GM19395 (cell line): ENCODE measurements around the gene PCCA.
"Not testable (repeated sequence)": the region's sequence is repeated elsewhere in the genome, so short reads cannot be mapped to it uniquely, and the experiment has no call there.

Experiments
- ATAC-seq: cut with Tn5 transposase; IDR thresholded peaks from one replicate; pipeline ENCODE4 v1.9.1; 2021; ENCODE audit warnings: mild to moderate bottlenecking, moderate library complexity; ENCODE audit not compliant: unreplicated experiment

Gene PCCA

DNA sequence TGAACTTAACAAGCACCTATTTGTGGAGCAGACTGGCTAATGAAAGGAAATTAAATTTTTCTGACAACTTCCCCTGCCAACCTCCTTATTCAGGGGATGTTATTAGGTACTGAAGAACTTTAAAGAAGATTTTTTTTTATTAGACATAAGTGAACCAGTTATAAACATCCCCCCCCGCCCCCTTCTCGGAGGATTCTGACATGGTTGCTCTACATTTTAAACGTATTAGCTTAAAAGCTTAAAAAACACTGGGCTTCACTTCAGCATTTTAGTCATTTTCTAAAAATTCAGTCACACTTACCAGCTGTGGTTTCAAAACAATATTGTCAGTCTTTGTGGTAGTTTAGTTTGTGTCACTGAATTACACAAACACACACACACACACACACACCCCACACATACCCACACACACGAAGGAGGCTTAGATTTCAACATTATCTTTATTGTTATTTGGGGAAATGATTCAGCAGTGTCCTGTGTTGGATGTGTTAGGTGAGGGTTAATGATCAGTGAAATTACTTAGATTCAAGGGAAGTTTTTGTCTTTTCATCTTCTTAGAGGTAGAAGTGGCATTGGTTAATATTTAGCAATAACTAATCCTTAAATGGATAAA lies 145.7 kb downstream of the PCCA start:
- no peak for ATAC-seq

DNA sequence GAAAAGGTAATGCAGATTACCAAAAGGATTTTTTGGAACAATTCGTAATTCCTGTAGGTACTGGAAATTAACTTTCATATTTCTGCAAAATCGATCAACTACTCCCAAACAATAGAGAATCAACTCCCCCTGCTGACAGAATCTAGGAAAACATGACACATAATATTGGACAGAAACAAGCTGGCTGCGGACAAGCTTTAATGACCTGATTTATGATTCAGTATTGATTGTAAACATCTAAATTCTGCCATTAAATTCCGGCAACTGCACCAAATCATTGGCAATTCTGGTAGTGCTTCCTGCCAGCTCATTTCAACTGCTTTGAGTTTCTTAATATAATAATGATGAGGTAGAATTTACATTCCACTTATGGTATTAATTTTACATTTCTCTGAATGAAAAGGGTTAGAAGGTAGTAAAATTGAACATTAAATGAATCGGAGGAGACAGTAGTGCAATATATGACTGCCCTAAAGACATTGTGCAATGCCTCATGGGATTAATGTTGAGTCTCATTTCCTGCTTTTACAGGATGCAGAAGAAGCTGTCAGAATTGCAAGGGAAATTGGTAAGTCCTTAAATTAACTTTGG lies 146.5 kb downstream of the PCCA start:
- peak; percentile 55 for ATAC-seq

DNA sequence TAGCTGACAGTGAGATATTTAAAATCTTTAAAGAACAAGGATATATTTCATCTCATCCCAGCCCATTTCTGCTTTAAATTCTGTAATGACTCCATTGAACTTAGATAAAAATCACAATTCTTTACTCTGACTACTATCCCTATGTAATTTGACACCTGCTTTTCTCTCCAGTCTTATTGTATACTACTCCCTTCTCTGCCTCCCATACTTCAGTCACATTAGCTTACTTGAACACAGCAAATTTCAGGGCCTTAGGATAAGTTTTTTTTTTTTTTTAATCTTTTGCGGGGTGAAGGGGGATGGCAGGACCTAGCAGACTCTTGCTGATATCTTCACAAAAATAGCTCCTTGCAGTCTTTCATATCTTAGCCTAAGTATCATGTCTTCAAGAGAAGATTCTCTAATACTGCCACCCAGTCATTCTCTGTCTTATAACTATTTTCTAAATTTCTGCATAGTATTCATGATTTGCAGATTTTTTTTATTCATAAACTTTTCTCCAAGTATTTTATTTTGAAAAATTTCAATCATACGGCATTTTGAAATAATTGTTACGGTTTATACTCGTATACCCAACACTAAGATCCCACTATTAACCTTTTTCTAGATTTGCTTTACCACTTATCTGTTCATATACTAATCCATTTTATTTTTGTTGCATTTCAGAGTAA lies 151.4 kb downstream of the PCCA start:
- no peak for ATAC-seq

DNA sequence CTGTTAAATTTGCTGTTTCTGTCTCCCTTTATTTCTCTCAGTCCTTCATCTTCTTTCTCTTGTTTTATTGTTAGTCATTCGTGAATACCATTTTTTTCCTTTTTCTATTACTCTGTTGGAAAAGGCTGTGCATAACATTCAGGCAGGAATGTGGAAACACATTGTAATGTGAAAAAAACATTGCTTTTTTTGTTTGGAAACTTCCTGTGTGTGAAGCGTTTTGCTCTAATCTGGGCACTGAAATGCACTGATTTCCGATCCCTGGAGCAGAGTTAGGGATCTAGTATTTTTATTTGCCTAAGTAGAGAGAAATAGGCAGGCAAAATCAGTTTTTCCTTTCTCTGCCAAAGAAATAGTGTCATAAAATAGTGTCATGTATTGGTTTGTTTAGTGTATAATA lies 155.5 kb downstream of the PCCA start:
- ATAC-seq: no peak

DNA sequence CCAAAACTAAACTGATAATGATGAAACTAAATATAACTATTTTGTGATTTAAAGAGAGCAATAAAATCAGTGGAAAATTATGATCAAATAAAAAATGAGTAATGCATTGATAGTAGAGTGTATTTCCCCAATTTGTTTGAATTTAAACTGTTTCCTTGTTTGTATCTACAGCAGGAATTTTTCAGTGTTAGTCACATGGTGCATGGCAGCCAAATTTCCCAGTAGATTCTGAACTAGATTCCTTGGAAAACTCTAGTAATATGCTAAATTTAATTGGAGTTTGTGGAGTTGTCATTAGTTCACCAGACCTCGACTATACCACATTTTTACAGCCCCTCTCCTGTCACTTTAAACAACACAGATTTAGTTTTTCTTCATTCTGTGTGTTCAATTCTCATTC lies 156.2 kb downstream of the PCCA start:
- ATAC-seq: no peak

GRCh38 chr13:100247937-100248336 lies 159.0 kb downstream of the PCCA start:
- ATAC-seq: no peak

DNA sequence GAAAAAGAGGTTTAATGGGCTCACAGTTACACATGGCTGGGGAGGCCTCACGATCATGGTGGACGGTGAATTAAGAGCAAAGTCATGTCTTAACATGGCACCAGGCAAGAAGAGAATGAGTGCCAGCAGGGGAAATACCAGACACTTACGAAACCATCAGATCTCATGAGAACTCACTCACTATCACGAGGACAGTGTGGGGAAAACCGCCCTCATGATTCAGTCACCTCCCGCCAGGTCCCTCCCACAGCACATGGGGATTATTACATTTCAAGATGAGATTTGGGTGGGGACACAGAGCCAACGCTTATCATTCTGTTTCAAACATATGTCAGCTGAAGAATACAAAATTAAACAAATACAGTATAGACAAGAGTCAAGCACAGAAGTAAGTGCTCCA lies 165.1 kb downstream of the PCCA start:
- no peak for ATAC-seq

DNA sequence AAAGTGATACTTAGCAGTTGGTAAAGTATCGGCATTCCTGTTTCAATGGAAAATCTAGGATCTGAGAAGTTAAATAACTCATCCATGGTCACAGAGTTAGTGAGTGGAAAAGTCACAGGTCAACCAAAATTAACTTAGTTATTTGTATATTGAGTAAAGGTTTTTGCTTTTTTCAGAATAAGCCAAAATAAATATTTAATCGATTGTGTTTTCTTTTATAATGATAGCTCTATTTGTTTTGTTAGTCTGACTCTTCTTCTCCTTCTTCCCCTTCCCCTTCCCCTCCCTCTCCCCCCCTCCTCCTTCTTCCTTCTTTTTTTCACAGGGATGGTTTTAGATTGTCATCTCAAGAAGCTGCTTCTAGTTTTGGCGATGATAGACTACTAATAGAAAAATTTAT lies 173.5 kb downstream of the PCCA start:
- ATAC-seq: no peak

DNA sequence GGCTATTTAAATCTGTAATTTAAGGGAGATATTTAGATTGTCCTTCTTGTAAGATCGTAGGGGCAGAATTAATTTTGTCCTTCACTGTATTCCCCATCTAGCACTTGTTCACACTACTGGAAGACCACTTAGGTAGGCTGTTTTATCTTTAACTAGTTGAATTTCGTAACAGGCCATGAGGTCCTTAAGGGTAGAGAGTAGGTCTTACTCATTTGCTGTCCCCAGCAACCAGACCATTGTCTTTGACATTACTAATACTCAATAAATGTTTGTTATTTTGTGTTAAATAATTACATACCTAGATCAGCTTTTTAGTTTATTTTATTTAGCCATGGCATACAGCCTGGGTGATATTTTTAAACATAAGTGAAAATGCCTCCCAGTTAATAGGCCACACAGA lies 177.1 kb downstream of the PCCA start:
- ATAC-seq: no peak

DNA sequence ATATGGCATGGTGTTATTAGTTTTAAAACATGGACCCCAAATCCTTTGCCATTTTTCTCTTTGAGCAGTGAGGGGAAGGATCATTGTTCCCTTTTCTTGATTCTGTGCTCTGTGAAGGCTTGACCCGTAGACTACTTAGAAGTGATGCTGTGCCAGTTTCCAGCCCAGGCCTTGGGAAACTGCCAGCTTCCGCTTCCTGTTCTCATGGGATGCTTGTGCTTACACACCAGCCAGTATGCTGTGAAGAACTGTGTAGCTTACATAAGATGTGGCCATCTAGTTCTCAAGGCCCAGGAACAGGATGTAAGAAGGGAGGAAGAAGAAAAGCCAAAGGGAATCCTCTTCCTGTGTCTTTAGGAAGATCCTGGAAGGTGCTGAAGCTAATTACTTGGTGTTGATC lies 180.9 kb downstream of the PCCA start:
- no peak for ATAC-seq

DNA sequence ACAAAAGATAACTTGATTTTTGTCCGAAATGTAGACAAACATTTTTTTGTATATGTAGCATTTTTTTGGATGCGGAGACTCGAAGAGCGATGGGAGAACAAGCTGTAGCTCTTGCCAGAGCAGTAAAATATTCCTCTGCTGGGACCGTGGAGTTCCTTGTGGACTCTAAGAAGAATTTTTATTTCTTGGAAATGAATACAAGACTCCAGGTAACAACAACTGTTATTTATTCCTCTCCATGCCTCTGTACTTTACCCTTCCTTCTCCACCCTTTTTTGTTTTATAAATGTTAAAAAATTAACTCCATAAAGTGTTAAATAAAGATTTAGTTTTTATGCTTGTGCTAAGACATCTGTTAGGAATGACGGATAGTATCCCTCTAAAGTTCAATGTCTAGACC lies 184.2 kb downstream of the PCCA start:
- no peak for ATAC-seq

- no peak for ATAC-seq
These were observed 184.7 kb downstream of the PCCA start for GRCh38 chr13:100273552-100273951.

GRCh38 chr13:100274942-100275506 lies 186.1 kb downstream of the PCCA start:
- ATAC-seq: no peak

DNA sequence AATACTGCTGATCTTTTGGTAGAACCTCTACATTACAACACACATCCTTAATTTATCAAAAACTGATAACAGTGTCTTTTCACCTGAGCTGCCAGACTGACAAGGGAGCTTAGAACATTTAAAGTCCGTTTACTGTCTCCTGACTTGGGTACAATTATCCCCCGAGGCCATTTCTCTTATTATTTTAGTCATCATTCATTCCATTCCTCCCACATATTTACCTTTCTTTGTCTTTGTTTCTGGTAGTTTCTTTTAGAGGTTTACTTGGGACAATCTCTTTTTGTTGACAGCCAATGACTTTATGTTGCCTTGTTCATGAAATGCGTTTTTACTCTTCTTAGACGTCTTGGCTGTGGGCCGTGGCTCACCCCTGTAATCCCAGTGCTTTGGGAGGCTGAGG lies 186.9 kb downstream of the PCCA start:
- ATAC-seq: no peak

DNA sequence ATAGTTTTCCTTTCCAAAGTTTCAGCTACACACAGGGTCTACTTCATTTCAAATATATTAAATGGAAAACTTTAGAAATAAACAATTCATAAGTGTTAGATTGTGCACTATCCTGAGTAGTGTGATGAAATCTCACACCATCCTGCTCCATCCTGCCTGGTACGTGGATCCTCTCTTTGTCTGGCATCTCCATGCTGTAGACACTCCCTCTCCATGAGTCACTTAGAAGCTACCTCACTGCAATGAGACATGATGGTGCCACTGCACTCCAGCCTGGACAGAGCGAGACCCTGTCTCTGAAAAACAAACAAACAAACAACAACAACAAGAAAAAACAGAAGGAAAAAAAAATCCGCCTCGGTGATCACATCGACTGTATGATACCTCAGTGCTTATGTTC lies 191.8 kb downstream of the PCCA start:
- no peak for ATAC-seq

DNA sequence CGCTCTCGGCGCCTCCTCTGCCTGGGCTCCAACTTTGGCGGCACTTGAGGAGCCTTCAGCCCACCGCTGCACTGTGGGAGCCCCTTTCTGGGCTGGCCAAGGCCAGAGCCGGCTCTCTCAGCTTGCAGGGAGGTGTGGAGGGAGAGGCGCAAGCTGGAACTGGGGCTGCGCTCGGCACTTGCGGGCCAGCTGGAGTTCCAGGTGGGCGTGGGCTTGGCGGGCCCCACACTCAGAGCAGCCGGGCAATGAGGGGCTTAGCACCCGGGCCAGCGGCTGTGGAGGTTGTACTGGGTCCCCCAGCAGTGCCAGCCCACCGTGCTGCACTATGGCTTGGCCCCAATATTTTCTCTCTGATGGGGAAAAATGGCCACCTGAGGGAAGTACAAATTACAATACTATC lies 193.4 kb downstream of the PCCA start:
- ATAC-seq: not testable (repeated sequence)

- no peak for ATAC-seq
These were observed 201.4 kb downstream of the PCCA start for GRCh38 chr13:100290165-100290801.

- no peak for ATAC-seq
These were observed 202.7 kb downstream of the PCCA start for GRCh38 chr13:100291624-100292023.

DNA sequence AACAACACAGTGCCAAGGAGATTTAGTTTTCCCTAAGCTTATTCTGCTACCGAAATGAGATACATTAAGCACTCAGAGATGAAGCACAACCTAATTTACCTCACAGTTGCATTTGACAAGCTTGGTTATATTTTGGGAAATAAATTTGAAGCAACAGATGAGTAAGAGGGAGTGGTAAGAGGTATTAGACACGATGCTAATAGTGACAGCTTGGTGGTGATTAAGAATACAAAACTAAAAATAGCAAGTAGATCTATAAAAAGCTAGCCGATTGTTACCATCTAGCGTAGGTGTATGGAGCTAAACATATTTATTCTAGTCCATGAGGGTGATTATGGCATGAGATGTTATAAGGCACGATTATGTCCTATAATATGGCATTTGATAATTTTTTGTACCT lies 208.5 kb downstream of the PCCA start:
- ATAC-seq: no peak

DNA sequence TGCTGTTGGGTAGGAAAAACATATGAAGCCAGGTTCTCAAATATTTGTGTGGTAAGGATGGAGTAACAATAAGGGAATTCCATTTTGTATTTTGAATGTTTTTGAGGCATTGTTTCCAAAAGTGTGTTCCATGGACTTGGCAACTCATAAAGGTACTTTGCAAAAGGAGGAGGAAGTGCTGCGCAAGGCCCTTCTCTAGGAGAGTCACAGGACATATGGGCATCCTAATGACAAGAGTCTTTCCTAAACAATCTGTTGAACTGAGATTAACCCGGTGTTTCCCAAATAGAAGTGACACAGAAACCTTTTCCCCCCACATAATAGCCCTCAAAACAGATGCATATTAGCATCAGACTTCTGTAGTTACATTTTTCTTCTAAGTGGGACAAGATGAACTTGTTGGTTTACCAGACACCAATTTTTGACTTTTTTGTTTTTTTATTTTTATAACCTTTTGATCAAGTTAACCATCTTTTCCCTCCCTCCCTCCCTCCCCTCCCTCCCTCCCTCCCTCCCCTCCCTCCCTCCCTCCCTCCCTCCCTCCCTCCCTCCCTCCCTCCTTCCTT lies 209.3 kb downstream of the PCCA start:
- ATAC-seq: no peak

DNA sequence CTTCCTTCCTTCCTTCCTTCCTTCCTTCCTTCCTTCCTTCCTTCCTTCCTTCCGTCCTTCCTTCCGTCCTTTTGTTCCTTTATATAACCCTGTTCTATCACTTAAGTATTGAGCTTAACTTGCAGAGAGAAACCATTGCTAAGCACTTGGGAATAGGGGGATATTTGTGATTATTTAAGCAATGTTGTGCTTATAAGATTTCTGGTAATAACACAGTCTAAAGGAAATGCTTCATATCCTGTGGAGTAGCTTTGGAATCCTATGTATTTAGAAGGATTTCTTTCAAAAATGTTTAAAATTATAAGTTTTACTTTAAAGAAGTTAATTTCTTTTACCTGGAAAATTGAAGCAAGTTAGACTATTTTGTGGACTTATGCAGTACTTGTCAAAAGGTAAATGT lies 209.8 kb downstream of the PCCA start:
- ATAC-seq: no peak
